ENCODE data around the gene PTPN2.

DNA sequence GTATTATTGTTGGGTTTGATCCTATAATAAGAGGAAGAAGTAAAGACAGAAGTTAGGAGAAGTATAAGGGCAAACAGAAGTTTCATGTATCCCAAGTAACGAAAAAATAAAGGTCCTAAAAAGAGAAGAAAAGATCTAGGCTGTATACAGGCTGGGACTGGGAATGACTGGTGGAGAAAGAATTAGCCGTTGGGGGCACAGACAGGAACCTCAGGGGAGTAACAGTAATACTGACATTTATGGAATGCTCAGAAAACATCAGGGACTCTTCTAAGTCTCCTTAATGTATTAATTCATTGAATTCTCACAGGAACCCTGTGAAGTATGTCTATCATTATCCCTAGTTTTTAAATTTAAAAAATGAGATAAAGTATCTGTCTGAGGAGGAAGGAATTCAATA is 67.6 kb downstream of the PTPN2 start:
- TF ChIP-seq, protein P1, sequence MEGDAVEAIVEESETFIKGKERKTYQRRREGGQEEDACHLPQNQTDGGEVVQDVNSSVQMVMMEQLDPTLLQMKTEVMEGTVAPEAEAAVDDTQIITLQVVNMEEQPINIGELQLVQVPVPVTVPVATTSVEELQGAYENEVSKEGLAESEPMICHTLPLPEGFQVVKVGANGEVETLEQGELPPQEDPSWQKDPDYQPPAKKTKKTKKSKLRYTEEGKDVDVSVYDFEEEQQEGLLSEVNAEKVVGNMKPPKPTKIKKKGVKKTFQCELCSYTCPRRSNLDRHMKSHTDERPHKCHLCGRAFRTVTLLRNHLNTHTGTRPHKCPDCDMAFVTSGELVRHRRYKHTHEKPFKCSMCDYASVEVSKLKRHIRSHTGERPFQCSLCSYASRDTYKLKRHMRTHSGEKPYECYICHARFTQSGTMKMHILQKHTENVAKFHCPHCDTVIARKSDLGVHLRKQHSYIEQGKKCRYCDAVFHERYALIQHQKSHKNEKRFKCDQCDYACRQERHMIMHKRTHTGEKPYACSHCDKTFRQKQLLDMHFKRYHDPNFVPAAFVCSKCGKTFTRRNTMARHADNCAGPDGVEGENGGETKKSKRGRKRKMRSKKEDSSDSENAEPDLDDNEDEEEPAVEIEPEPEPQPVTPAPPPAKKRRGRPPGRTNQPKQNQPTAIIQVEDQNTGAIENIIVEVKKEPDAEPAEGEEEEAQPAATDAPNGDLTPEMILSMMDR (IDR thresholded peaks at IDR 0.05) = no peak
- no peak for TF ChIP-seq POLR2A (IDR thresholded peaks at IDR 0.05)
